HG03520 (cell line): ENCODE measurements around the gene TMEM238.
"Not testable (repeated sequence)": the region's sequence is repeated elsewhere in the genome, so short reads cannot be mapped to it uniquely, and the experiment has no call there.

Experiments
- ATAC-seq: cut with Tn5 transposase; IDR thresholded peaks from one replicate; pipeline ENCODE4 v1.9.1; 2021; ENCODE audit warnings: mild to moderate bottlenecking, moderate library complexity; ENCODE audit not compliant: unreplicated experiment

Gene TMEM238

DNA sequence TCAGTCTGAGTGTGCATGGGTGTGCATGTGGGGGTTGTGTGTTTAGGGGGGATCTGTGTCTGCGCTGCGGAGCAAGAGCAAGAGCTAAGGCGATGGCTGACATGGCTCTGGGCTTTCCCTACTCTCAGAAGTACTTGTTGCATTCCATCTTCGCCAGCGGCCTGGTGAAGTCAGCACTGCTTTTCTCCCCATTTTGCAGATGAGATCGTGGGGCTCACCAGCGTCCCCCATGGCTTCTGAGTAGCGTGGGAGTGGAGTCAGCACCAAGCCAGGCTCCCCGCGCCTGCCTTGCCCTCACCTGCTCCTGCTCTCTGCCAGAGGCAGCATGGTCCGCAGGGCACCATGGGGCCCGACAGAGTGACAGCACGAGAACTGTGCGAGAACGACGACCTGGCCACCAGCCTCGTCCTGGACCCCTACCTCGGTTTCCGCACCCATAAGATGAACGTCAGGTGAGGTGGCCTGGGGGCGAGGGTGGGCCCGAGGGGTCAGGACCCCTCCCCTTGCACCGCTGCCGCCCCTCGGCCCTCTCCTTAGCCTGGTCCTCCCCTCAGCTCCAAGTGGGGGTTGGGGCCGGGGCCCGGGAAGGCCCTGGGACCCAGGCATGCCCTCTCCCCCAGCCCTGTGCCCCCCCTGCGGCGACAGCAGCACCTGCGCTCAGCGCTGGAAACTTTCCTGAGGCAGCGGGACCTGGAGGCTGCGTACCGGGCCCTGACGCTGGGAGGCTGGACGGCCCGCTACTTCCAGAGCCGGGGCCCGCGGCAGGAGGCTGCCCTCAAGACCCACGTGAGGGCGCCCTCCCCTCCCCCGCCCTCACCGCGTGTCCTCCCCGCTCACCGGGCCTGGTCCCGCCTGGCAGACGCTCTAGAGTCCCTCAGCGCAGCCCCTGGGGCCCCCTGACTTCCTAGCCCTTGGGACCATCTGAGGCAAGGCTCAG is 42.2 kb downstream of the TMEM238 start:
- no peak for ATAC-seq

DNA sequence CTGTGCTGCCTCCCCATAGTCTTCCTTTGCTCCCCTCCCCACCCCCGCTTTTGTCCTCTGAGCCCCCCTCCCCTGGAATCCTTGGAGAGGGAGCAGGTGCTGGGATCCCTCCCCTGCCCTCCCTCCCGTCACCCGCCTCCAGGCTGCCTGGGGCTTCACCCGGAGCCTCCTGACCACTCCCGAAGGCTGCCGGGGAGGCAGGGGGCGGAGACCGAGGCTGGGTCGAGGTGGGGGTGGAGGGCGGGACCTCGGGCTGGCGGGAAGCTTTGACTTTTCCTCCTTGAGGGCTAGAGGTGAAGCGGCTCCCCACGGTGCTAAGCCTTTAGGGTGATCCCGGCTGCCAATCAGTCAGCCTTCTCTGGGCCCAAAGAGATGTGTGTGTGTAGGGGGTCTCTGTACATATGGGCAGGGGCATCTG is 42.9 kb downstream of the TMEM238 start:
- ATAC-seq, result no peak

DNA sequence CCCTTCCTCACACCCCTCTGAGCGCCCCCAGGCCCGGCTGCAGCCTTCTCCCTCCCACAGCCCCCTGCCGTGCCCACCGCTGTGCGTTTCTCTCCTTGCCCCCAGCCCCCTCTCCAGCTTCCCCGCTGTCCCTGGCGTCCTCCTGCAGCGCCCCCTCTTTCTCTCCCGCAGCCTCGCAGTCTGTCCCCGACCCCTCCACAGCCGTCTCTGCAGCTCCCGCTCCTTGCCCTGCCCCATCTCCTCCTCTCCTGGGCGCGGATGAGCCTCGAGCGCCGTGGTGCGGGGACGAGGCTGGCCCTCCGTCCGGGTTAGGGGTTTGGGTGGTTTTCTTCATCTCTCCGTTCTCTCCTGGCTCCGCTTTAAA is 43.3 kb downstream of the TMEM238 start:
- no peak for ATAC-seq

DNA sequence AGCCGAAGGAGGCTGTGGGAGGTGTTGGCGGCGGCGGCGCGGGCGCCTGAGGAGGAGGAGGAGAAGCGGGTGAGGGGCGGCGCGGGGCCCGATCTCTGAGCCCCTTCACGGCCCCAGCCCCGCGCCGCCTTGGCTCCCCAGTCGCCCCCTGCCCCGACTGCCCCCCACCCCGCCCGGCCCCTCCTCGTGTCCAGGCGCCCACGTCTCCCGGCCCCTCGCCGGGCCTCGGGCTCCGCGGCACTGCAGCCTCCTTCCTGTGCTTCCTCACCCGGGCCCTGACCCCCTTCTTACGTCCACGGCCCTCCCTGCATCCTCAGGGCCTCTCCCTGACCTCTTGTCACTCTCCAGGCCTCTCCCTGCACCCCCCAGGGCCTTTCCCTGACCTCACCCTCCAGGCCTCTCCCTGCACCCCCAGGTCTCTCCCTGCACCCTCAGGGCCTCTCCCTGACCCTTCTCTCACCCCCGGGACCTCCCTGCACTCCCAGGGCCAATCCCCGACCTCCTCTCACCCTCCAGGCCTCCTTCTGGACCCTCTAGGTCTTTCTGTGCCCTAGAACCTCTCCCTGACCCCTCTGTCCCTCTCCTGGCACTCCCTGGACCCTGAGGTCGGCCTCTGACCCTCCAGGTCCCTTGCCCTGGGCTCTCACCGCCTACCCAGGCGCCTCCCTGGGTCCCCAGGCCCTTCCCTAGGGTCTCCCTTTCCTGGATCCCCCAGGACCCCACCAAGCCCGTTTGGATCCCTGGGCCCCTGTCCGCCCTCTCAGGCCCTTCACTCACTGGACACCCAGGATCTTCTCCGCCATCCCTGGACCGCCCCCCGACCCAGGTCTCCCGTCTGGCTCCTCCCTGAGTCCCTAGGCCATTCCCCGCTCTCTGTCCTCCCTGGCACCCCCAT is 44.0 kb downstream of the TMEM238 start:
- no peak for ATAC-seq

GRCh38 chr19:55339105-55339888 is 44.8 kb downstream of the TMEM238 start, which contains the start of gene KMT5C:
KMT5C (plus strand) TSS chr19:55339876; CDS start chr19:55341937, 2,061 bp downstream.
- peak; percentile 78 for ATAC-seq

DNA sequence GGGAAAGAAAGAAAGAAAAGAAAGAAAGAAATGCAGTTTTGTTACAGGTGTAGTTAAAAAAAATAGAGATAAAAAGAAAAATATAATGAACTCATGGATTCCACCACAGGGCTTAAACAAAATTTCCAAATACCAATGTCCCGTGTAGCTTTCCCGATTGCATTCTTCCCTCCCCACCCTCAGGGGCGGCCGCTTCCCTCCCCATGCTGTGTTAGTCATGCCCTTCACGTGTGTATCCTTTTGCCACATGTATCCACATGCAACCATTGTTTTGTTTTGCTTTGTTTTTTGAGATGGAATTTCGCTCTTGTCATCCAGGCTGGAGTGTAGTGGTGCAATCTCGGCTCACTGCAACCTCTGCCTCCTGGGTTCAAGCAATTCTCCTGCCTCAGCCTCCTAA is 48.0 kb downstream of the TMEM238 start:
- ATAC-seq, result no peak

DNA sequence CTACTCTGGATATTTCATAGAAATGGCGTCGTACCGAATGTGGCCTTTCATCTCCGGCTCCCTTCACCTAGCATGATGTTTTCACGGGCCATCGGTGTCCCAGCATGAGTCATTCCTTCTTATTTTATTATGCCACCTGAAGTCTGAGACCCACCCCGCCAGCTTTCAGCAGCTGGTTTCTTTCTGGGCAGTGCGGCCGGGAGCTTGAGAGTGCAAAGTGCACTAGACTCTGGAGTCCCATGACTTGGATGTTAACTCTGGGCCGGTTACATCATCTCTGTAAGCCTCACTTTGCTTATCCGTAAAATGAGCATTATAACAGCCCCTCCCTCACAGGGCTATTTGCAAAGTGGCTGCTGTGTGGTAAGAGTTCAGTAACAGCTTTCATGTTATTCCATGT is 50.2 kb downstream of the TMEM238 start:
- ATAC-seq, result no peak

GRCh38 chr19:55329791-55330190 is 54.3 kb downstream of the TMEM238 start:
- not testable (repeated sequence) for ATAC-seq
